CD4-positive, alpha-beta T cell treated with Interleukin-4 for 4 hours (primary cell): ENCODE results near the gene ABHD17C.
"Not testable (repeated sequence)": the region's sequence is repeated elsewhere in the genome, so short reads cannot be mapped to it uniquely, and the experiment has no call there.

ENCODE experiments used
- DNase-seq: peaks from one replicate; pipeline ENCODE4 v3.0.0-alpha.2; 2020

The ABHD17C gene

DNA sequence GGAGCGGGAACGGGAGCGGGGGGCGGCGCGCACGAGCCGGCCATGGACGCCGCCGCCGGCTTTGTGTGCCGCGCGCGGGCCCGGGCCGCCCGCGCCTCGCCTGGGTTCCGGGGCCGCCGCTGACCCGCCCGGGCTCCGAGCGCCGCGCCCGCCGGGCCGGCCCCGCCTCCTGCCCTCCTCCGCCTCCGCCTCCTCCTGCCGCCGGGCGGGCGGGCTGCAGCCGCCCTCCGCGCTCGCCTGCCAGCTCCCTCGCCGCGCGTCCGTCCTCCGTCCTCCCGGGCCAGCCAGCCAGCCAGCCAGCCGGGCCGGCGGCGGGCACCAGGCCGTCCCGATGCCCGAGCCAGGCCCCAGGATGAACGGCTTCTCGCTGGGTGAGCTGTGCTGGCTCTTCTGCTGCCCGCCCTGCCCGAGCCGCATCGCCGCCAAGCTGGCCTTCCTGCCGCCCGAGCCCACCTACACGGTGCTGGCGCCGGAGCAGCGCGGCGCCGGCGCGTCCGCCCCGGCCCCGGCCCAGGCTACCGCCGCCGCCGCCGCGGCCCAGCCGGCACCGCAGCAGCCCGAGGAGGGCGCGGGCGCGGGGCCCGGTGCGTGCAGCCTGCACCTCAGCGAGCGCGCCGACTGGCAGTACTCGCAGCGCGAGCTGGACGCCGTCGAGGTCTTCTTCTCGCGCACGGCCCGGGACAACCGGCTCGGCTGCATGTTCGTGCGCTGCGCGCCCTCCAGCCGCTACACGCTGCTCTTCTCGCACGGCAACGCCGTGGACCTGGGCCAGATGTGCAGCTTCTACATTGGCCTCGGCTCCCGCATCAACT is at the start of gene ABHD17C:
ABHD17C (plus strand) TSS at position 212 of the 812 bp plus-strand sequence; CDS start at position 332, 120 bp downstream.
- peak; percentile 14 for DNase-seq

DNA sequence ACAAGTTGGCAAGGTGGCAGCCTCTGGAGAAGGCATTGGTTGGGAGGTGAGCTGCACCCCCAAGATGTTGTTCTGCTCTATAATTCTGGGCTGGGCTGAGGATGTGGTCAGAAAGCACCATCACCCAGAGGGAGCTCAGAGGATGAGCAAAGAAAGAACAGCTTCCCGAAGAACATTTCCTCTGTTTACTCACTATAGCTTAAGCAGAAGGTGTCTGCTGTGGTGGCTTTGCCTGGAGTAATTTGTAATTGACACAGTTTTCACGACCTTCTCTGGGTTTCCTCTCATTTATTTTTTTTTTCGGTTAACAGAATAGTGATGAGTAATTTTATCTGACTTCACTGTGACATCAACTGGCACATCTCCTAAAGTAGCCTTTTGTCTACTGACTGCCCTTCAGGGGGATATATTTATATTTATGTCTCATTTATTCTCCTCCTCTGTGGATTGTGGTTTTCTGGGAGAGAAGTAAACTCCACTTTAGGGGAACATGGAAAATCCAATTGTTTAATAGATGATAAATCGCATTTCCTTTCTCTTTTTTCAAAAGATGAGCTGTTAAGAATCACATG is 49.5 kb upstream of the ABHD17C start:
- no peak for DNase-seq

DNA sequence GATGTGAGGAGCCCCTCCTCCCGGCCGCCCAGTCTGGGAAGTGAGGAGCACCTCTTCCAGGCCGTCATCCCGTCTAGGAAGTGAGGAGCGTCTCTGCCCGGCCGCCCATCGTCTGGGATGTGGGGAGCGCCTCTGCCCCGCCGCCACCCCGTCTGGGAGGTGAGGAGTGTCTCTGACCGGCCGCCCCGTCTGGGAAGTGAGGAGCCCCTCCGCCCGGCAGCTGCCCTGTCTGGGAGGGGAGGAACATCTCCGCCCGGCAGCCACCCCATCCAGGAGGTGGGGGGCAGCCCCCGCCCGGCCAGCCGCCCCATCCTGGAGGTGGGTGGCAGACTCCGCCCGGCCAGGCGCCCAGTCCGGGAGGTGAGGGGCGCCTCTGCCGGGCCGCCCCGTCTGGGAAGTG is 47.7 kb upstream of the ABHD17C start:
- DNase-seq: not testable (repeated sequence)

DNA sequence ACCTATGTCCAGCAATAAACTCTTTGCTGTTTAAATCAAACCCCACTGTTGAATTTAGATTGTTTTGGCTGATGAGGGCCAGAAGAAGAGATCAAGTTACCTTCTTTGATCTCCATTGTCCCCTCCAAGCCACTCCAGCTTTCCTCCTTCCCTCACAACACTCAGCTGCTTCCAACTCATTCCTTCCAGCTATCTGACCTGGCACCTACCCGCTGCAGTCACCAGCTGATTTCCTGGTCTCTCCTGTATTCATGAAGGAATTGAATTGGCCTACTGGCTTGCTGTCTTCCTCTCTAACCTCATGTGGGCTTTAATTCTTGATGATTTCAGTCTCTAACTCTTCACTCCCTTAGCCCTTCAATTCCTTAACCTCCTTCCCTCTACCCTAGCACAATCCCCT is 40.8 kb upstream of the ABHD17C start:
- DNase-seq: no peak

DNA sequence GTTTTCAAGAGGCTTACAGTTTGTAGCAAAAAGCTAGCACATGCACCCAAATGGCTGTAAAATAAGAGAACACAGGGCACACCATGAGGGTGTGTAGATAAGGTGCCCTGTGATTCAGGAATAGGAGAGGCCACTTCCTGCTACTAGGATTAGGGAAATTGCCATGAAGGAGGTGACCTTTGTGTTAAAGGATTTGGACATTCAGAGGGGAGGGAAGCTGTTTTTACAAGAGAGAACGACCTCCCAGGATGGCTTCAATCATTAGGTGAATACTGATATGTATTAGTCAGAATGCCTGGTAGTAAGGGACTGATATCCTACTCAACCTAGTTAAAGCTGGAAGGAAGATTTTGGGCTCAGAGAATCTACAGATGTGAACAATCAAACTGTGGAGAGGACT is 35.7 kb upstream of the ABHD17C start:
- DNase-seq: no peak

DNA sequence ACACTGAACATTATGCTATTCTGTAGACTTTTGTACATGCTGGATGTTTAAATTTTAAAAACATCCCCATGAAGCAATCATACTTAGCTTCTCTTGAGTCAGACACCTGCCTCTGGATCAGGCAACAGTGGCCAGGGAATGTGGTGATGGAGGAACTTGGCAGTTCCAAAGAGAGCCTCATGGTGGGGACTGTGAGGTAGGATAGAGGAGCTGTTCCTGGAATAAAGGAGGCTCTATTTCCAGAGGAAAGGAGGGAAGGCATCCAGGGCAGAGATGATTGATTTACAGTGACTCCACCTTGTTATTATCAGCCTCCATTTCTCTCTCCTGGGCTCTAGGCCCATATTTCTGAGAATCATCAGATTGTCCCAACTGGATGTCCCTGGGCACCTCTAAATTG is 35.0 kb upstream of the ABHD17C start:
- no peak for DNase-seq

DNA sequence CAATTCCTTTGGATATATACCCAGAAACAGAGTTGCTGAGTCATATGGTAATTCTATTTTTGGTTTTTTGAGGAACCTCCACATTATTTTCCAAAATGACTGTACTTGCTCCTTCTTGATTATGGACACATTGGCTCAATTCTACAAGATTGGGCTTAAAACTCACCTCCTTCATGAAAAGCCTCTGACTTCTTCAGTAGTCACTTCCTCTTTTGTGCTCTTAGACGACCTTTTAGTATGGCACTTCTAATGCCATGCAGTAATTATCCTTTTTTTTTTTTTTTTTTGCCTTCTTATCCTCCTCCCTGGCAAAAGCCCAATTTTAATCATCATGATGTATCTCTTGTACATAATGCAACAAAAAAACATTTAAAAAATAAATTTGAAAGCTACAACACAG is 33.0 kb upstream of the ABHD17C start:
- no peak for DNase-seq

DNA sequence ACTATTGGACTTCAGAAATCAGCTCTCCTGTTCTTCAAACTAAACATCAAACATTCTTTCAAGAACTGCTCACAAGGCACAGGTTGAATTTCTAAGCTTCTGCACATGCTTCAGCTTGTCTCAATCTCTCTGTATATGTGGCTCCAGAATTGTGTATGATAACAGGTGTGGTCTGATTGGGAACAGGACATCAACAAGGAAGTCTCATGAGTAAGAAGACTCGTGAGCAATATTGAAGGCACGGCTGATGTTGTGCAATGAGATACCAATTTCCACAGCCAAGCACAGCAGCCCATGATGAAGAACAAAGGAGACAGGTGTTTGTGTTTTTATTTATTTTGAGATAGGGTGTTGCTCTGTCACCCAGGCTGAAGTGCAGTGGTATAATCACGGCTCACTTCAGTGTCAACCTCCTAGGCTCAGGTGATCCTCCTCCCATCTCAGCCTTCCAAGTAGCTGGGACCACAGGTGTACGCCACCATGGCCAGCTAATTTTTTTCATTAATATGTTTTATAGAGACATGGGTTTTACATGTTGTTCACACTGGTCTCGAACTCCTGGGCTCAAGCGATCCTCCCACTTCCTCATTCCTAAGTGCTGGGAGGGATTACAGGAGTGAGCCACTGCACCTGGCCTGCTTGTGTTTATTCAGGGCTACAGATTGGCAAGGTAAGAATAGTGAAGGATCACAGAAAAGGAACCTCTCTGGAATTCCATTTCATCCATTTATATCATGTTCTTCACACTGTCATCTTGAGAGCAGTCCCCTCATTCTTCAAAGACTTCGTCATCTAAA is 32.2 kb upstream of the ABHD17C start:
- no peak for DNase-seq

DNA sequence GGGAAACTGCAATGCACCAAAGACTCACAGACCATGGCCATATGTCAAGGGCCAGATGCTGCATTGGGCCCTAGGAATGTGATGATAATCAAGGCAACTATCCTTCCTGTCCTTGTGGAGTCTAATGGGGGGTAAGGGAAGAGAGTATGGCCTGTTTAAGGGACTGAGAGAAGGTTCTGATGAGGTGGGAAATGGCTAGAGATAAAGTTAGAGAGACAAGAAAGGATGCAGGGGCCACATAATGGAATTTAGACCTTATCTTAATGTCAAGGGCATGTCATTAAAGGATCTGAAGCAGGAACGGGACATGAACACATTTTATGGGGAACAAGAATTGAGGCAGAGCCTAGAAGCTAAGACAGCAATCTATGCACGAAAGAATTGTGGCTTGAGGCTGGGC is 30.0 kb upstream of the ABHD17C start:
- no peak for DNase-seq

DNA sequence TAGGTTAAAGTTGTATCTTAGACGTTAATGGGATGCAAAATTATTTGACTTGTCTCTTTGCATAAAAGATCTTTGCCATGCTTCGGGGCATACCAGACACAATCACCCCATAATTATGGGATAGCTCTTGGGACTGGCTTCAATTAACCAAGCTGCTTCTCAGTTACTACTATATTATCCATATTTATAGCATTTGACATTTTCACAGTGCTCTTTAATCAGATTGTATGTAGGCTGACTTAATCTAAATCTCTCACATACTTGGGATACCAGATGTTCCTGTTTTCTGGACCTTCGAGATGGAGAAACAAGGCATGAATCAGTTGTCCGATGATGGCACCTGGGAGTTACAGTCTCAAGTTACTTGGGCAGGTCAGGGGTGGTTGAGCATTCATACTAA is 27.2 kb upstream of the ABHD17C start:
- no peak for DNase-seq

DNA sequence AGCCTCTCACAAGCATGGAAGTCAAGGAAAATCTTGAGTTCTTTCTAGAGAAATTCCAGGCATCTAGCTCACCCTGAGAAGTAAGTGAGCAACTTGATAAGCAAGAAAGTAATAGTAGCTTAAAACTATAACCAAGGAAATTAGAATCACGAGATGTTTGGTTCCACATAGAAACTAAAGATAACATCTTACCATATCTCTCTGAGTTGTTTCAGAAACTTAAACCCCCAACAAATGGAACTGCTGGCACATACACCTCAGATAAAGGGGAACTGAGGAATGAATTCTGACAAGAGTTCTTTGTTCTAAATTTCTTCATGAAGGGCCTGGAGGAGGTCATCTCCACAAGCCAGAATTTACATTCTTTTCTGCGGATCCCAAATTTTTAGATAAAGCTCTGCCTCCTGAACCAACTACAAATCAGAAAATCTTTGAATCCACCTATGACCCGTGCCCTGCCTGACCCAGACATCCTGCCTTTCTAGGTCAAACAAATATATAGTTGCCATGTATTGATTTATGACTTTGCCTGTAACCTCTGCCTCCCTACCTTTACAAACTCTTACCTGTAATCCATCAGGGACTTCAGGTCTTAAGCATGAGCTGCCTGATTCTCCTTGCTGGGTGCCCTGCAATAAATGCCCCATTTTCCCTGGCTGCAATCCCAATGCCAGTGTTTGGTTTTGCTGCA is 26.4 kb upstream of the ABHD17C start:
- DNase-seq: no peak

DNA sequence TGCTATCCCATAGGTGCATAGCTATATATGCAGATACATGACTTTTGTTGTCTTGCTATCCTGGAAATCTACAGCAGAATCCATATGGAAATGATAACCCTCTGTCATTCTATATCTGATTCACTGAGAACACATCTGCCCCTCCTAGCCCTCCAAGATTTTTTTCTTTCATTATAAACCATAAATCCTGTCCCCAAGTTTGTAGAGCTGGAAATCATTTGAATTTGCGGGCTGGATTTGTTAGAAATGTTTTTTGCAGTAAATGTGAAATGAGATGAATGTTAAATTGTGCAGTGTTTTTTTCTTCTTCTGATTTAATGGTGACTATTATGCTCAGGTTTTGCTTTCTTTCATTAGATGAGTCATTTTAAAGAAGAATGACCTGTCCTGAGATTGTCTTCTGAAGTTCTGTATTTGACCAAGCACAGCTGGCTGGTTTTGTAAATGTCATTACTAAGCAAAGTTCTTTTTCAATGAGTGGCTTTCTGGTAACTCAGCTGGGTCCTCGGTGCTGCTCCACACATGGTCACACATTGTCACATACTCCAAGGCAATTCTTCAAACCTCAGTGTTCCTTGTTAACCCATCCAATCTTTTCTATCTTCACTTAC is 25.3 kb upstream of the ABHD17C start:
- no peak for DNase-seq

DNA sequence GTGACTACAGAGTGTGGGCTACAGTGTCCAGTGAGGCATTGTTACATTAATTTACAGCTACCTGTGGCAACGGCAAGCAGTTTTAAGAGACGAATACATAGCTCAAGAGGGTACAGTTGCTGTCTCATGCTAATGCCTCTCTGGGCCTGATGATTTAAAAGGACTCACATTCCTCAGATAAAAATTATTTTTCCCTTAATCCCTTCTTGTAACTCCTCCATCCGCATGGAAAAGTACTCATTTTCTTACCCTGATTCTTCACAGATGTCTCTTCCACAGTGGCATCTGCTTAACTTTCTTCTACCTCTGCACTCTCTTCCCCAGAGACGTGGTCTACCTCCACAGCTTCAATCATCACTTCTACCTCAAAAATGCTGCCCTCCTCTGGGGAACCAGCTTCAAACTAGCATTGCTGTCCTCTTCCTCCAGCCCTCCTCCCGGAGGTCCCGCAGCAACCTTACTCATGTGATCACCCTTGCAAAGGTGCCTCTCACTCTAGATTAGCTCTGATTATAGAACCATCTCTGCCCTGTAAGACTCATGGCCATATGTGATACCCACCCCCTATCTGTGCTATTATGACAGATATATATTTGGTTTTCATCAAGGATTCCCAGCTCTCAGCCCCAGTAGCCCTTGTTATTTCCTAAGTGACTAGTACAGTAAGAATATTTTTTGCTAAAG is 21.4 kb upstream of the ABHD17C start:
- no peak for DNase-seq

DNA sequence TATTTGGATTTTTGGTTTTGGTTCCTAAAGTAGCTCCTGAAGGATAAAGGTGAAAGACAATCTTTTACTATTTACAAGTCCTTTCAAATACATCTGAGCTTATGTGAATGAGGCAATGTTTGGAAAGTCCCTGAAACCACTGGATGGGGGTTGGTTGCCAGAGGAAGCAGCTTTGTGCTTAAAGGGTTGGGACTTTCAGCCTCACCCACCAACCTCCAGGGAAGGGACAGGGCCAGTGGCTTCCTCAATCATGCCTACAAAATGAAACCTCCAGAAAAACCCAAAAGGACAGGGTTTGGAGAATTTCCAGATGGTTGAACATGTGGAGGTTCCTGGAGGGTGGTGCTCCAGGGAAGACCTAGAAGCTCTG is 20.9 kb upstream of the ABHD17C start:
- DNase-seq: no peak

DNA sequence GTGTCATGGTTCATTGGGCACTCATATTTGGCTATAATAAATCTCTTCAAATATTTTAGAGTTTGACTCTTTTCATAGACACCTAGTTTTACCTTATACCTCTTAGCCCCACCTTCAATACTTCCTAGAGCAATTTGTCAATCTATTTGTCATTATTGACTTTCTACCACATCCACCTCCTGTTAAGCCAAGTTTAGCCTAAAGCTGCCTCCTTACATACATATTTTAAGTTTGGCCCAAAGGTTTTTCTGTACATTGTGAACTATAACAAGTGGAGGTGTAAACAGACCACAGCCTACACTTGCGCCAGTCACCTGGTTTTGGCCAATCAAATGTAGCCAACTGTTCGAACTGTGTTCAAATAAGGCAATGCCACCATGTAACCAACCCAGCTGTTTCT is 18.1 kb upstream of the ABHD17C start:
- no peak for DNase-seq

DNA sequence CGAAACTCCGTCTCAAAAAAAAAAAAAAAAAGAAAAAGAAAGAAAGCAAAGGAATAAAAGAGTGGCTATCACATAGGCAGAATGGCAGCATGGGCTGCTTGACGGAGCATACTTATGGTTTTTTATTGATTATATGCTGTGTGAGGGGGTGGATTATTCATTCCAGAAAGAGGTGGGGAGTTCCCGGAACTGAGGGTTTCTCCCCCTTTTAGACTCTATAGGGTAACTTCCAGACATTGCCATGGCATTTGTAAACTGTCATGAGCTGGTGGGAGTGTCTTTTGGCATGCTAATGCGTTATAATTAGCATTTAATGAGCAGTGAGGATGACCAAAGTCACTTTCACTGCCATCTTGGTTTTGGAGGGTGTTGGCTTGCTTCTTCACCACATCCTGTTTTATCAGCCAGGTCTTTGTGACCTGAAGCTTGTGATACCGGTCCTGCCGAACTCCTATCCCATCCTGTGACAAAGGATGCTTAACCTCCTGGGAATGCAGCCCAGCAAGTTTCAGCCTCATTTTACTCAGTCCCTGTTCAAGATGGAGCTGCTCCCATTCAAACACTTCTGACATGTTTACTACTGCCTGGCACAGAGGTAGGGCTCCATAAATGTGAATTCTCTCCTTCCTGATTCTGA is 15.8 kb upstream of the ABHD17C start:
- no peak for DNase-seq

DNA sequence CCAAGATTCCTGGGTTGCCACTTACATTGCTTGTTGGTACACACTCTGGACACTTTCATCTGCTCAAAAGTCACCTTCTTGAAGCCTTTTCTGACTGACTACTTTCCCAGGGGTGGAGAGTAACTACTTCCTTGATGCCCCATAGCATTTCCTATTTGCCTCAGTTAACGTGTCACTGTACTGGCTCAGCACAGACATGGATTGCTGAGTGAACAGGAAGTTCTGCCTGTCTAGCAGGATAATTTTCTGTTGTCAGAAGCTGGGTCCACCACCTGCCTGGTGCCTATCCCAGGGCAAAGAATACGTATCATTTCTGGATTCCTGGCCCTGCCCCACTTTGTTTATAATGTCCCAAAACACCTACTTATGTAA is 15.3 kb upstream of the ABHD17C start:
- no peak for DNase-seq

DNA sequence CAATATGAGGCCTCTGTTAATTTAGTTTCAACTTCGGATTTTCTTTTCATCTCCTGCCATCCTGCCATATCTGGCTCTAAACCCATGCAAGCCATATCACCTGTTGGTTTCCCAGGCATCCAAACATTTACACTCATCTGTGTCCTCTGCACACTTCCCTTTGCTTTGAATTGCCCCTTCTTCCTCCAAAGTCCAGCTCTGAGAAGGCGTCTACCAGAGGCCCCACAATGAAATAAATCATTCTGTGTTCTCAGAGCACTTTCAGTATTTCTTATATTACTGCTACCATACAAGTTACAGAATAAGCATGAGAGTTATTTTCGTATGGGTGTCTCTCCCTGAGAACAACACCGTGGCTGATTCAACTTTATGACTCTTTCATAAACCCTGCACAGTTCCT is 12.9 kb upstream of the ABHD17C start:
- no peak for DNase-seq

DNA sequence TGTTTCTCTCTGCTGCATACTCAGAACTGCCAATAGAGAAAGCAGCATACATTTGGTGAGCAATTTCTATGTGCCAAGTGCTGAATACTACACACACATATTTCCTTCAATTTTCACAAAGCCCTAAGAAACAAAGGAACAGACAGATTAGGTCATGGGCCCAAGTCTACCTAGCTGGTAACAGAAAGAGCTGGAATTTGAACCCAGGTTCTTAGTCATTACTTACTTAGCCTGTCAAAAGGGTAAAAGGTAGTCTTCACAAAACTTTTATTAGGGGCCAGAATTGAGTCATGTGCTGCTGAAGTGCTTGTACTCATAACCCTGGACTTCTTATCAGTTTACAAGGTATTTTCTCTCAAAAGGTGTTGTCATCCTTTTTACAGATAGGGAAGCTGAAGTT is 10.4 kb upstream of the ABHD17C start:
- no peak for DNase-seq

DNA sequence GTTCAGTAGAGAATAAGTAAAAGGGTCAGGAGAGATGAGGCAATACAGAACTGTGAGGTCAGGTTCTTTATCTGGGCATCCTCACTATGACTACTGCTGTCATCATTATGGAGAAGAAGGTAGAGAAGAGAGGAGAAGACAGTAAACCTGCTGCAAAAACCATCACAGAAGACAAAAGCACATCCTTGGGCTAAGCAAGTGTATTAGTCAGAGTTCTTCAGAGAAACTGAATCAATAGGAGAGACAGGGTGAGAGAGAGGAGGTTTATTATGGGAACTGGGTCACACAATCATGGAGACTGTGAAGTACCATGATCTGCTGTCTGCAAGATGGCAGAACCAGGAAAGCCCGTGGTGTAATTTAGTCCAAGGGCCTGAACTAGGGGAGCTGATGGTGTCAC is 9.5 kb upstream of the ABHD17C start:
- no peak for DNase-seq

DNA sequence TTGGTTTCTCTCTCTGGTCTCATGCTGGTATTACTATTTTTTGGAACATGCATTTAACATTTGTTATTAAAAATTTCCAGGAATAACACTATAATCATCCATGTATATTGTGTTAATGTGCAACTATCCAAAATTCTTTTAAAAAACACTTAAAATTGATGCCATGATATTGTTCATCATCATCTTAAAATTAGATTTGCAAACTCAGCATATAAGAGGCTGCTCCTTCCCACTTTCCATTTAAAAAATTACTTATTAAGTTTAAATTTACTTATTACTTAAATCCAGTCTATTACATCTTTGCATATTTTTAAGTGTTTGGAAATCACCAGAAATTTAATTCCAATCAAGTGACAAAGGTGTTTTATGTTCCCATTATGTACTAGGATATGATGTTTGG is 5.8 kb upstream of the ABHD17C start:
- no peak for DNase-seq

DNA sequence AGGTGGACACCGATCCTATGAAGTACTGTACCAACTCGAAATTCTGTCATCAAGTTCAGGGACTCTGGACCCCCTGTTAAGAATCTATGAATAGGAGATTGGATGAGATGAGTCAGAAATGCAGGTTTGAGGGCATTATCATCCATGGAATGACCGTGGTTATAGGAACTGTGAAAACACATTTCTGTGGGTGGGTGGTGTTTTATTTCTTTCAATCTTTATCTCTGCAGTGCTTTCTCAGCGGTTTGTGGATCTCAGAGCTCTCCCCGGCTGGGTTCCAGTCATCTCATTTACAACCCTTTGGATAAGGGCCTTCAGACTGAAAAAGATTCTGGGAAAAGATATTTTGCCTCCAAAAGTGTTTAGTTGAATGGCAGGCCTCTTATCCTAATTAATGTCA is 5.4 kb upstream of the ABHD17C start:
- no peak for DNase-seq
